ENCODE measurements around the gene MITF.
"Not testable (repeated sequence)": the region's sequence is repeated elsewhere in the genome, so short reads cannot be mapped to it uniquely, and the experiment has no call there.

MITF gene

GRCh38 chr3:69791106-69791505 is 51.8 kb downstream of the MITF start:
- no peak for DNase-seq (ENCODE audit: low spot score)

- peak; percentile 69 for DNase-seq (ENCODE audit: low spot score)
Observed at GRCh38 chr3:69791919-69792399, 52.7 kb downstream of the MITF start.

GRCh38 chr3:69796126-69796525 is 56.9 kb downstream of the MITF start:
- DNase-seq (ENCODE audit: low spot score): not testable (repeated sequence)

GRCh38 chr3:69803681-69804270 is 64.5 kb downstream of the MITF start:
- no peak for DNase-seq (ENCODE audit: low spot score)

GRCh38 chr3:69805491-69805890 is 66.2 kb downstream of the MITF start:
- no peak for DNase-seq (ENCODE audit: low spot score)

- DNase-seq (ENCODE audit: low spot score): no peak
Observed at GRCh38 chr3:69806735-69807438, 67.6 kb downstream of the MITF start.

GRCh38 chr3:69807674-69808073 is 68.4 kb downstream of the MITF start:
- no peak for DNase-seq (ENCODE audit: low spot score)

- DNase-seq (ENCODE audit: low spot score): no peak
Observed at GRCh38 chr3:69809076-69809835, 70.0 kb downstream of the MITF start.

GRCh38 chr3:69811452-69812401 is 72.5 kb downstream of the MITF start:
- no peak for DNase-seq (ENCODE audit: low spot score)

- no peak for DNase-seq (ENCODE audit: low spot score)
Observed at GRCh38 chr3:69815970-69816369, 76.7 kb downstream of the MITF start.

- DNase-seq (ENCODE audit: low spot score): no peak
Observed at GRCh38 chr3:69817988-69818387, 78.7 kb downstream of the MITF start.

GRCh38 chr3:69819282-69819681 is 80.0 kb downstream of the MITF start:
- peak; percentile 54 for DNase-seq (ENCODE audit: low spot score)

GRCh38 chr3:69821133-69821532 is 81.9 kb downstream of the MITF start:
- DNase-seq (ENCODE audit: low spot score): peak; percentile 84

- no peak for DNase-seq (ENCODE audit: low spot score)
Observed at GRCh38 chr3:69823743-69824142, 84.5 kb downstream of the MITF start.

- no peak for DNase-seq (ENCODE audit: low spot score)
Observed at GRCh38 chr3:69825446-69825845, 86.2 kb downstream of the MITF start.

- no peak for DNase-seq (ENCODE audit: low spot score)
Observed at GRCh38 chr3:69827127-69827526, 87.9 kb downstream of the MITF start.

GRCh38 chr3:69828817-69829216 is 89.6 kb downstream of the MITF start:
- no peak for DNase-seq (ENCODE audit: low spot score)

- DNase-seq (ENCODE audit: low spot score): no peak
Observed at GRCh38 chr3:69830147-69830546, 90.9 kb downstream of the MITF start.

GRCh38 chr3:69831737-69832136 is 92.5 kb downstream of the MITF start:
- no peak for DNase-seq (ENCODE audit: low spot score)

GRCh38 chr3:69833591-69833990 is 94.3 kb downstream of the MITF start:
- no peak for DNase-seq (ENCODE audit: low spot score)

GRCh38 chr3:69838217-69838616 is 99.0 kb downstream of the MITF start:
- DNase-seq (ENCODE audit: low spot score): no peak

Data from putamen (tissue), 1 donor.